Endothelial cell of umbilical vein (primary cell): ENCODE results near the gene TTR. TPM values are rescaled to one million over a fixed set of nuclear protein-coding genes. Genes with fewer than 3 reads are reported as not detected.

Experiments used
- BruUV-seq: library from RNA; stranded (reverse); fragments of 400-500 nt; replicated peaks from 2 replicates; lab custom pipeline; 2021; lab: Mats Ljungman, UMichigan
- CTCF ChIA-PET: fragments of 300-600, 350-600 bp; sonication (Branson Sonifier 250); formaldehyde crosslinking; loops from one replicate; lab custom pipeline; 2021; ENCODE audit warnings: antibody characterized with exemption, inconsistent platforms; lab: Charles Lee
- POLR2A ChIA-PET: fragments of 300-600, 350-600 bp; sonication (Branson Sonifier 250); formaldehyde crosslinking; loops from one replicate; lab custom pipeline; 2021; ENCODE audit warnings: antibody characterized with exemption, inconsistent platforms; lab: Charles Lee
- DNase-seq: peaks from one replicate; pipeline ENCODE4 v3.0.0-alpha.2; 2011; ENCODE audit warnings: low read depth, low spot score
- FAIRE-seq: peaks from 2 replicates; lab custom pipeline; 2011; peaks lifted over from hg19 to GRCh38; lab: Jason Lieb, UNC
- H2AFZ ChIP-seq: 2 replicates; pipeline ENCODE4 v1.6.0; 2012; ENCODE audit warnings: low read depth, low read length, control low read depth, inconsistent platforms
- H3K27ac ChIP-seq: 2 replicates; pipeline ENCODE4 v1.5.1; 2011; ENCODE audit warnings: low read depth, mild to moderate bottlenecking, control low read depth, low read length, moderate library complexity; ENCODE audit not compliant: insufficient read depth
- H3K27me3 ChIP-seq, 2 experiments: 2 replicates each; pipeline versions ENCODE4 v1.6.0 to v1.6.1; 2011; ENCODE audit warnings: low read length in 2 of 2, mixed read lengths in 1 of 2; ENCODE audit not compliant: control insufficient read depth in 2 of 2, insufficient read depth in 2 of 2
- H3K36me3 ChIP-seq, 2 experiments: 2 replicates in 1 of 2; 3 replicates in 1 of 2; pipeline ENCODE4 v1.5.1; 2011; ENCODE audit warnings: low read length in 2 of 2, mild to moderate bottlenecking in 1 of 2, moderate library complexity in 1 of 2; ENCODE audit not compliant: control insufficient read depth in 2 of 2, insufficient read depth in 2 of 2; ENCODE audit errors: extremely low read depth in 1 of 2
- H3K4me1 ChIP-seq: 3 replicates; pipeline ENCODE4 v1.5.1; 2011; ENCODE audit warnings: mild to moderate bottlenecking, low read length; ENCODE audit not compliant: control insufficient read depth, insufficient read depth; ENCODE audit errors: extremely low read depth
- H3K4me2 ChIP-seq: 2 replicates; pipeline ENCODE4 v1.6.1; 2011; ENCODE audit warnings: low read length, control low read depth, mixed read lengths; ENCODE audit not compliant: insufficient read depth
- H3K4me3 ChIP-seq, 3 experiments: fragments of 200-600 bp in 1 of 3; sonication (generic), shearing (Covaris generic) in 1 of 3; replicated peaks in 1 of 3; 2 replicates each; pipeline ENCODE4 v1.5.1; 2011 to 2016; ENCODE audit warnings: control low read depth in 3 of 3, low read length in 3 of 3, mild to moderate bottlenecking in 2 of 3, inconsistent platforms in 1 of 3, low read depth in 1 of 3, moderate library complexity in 1 of 3; ENCODE audit not compliant: insufficient read depth in 1 of 3
- H3K79me2 ChIP-seq: 2 replicates; pipeline ENCODE4 v1.6.0; 2012; ENCODE audit warnings: low read length, inconsistent platforms; ENCODE audit not compliant: control insufficient read depth, insufficient read depth
- H3K9ac ChIP-seq: replicated peaks from 2 replicates; pipeline ENCODE3; 2011; ENCODE audit warnings: low read length, control low read depth; ENCODE audit not compliant: insufficient read depth; ENCODE audit errors: extremely low read depth
- H3K9me1 ChIP-seq: replicated peaks from 3 replicates; pipeline ENCODE4 v1.6.0; 2011; ENCODE audit warnings: mild to moderate bottlenecking, low read length; ENCODE audit not compliant: control insufficient read depth, insufficient read depth; ENCODE audit errors: extremely low read depth
- H3K9me3 ChIP-seq: replicated peaks from 2 replicates; pipeline ENCODE4 v1.5.1; 2012; ENCODE audit warnings: low read length, inconsistent platforms; ENCODE audit not compliant: control insufficient read depth, insufficient read depth
- H4K20me1 ChIP-seq: replicated peaks from 2 replicates; pipeline ENCODE3; 2011; ENCODE audit warnings: mild to moderate bottlenecking, low read length; ENCODE audit not compliant: control insufficient read depth, insufficient read depth; ENCODE audit errors: extremely low read depth
- CTCF ChIP-seq, 2 donors: IDR thresholded peaks; 1 replicate in 1 of 2; 2 replicates in 1 of 2; pipeline ENCODE4 v1.5.1; 2011; ENCODE audit warnings: low read length in 2 of 2, mild to moderate bottlenecking in 2 of 2, moderate library complexity in 2 of 2, control low read depth in 1 of 2, inconsistent platforms in 1 of 2, low read depth in 1 of 2; ENCODE audit not compliant: insufficient read depth in 1 of 2; ENCODE audit errors: extremely low read depth in 1 of 2
- EZH2 ChIP-seq: IDR thresholded peaks from 2 replicates; pipeline ENCODE4 v1.6.1; 2012; ENCODE audit warnings: borderline replicate concordance, low read depth, mild to moderate bottlenecking, moderate library complexity, low read length, inconsistent platforms; ENCODE audit not compliant: severe bottlenecking
- FOS ChIP-seq: IDR thresholded peaks from 2 replicates; pipeline ENCODE4 v1.6.1; 2011; ENCODE audit warnings: mild to moderate bottlenecking, low read length, moderate library complexity, borderline replicate concordance; ENCODE audit not compliant: insufficient read depth
- GATA2 ChIP-seq: IDR thresholded peaks from 2 replicates; pipeline ENCODE4 v1.7.0; 2011; ENCODE audit warnings: low read depth, mild to moderate bottlenecking, moderate library complexity, mixed read lengths, low read length; ENCODE audit not compliant: insufficient read length, insufficient read depth
- JUN ChIP-seq: IDR thresholded peaks from 2 replicates; pipeline ENCODE4 v1.6.1; 2011; ENCODE audit warnings: borderline replicate concordance, low read depth; ENCODE audit not compliant: insufficient read length, insufficient read depth
- MAX ChIP-seq: IDR thresholded peaks from 2 replicates; pipeline ENCODE4 v1.6.1; 2011; ENCODE audit not compliant: insufficient read depth, insufficient read length
- MYC ChIP-seq: IDR thresholded peaks from one replicate; pipeline ENCODE4 v1.6.1; 2011; ENCODE audit warnings: mild to moderate bottlenecking, low read depth, low read length
- POLR2A ChIP-seq: IDR thresholded peaks from 2 replicates; pipeline ENCODE4 v1.6.1; 2012; ENCODE audit warnings: low read depth, mild to moderate bottlenecking, control low read depth, low read length
- POLR2AphosphoS5 ChIP-seq: IDR thresholded peaks from 2 replicates; pipeline ENCODE4 v1.6.1; 2012; ENCODE audit warnings: low read depth, mild to moderate bottlenecking, control low read depth, low read length, moderate library complexity; ENCODE audit not compliant: insufficient read depth
- dilution Hi-C: fragments of 300-500 bp; cut with MboI; formaldehyde crosslinking; loops from one replicate; pipeline ENCODE4 v1.15.0; 2019; ENCODE audit warnings: low sequenced_read_pairs; ENCODE audit not compliant: extremely low pct_ligation_motif_present
- intact Hi-C: fragments of 100-400 bp; cut with micrococcal nuclease; formaldehyde crosslinking; loops from one replicate; pipeline ENCODE4 v1.10.0; 2022
- polyA plus RNA-seq, 4 experiments: library from polyadenylated mRNA; depleted of rRNA in 3 of 4; stranded (reverse) in 3 of 4; unstranded in 1 of 4; fragments of >200 nt; gene quantifications; 2 replicates each; pipeline versions ENCODE4 v1.2.1 to v1.2.3, GENCODE V29; 2011 to 2012; ENCODE audit warnings: missing spikeins in 1 of 4
- total RNA-seq: library from RNA; stranded (reverse); gene quantifications from 2 replicates; pipeline ENCODE4 v1.2.3, GENCODE V29; 2021

TTR gene
- total and polyA plus RNA-seq, 2 donors (not counting 3 experiments of a cell fraction or from before 2014, with no cell fraction given) = not detected

GRCh38 chr18:31573051-31573450 lies 18.6 kb upstream of the TTR start:
- ChIA-PET POLR2A (no interaction called here), CTCF (interaction anchor here (1.1 to 1.7 kb wide), 2 partner anchors 17 to 149 kb away, joined by 5 to 6 read pairs; no protein-coding TSS in a partner anchor)
- Histone ChIP-seq H3K27me3 (peaks cover 0 to under 1% of the 10 kb centered on the region in 2 experiments), H3K4me3 (no peak overlapping the region), H3K36me3 (no peaks in the 10 kb centered on the region), H3K9ac (no peak overlapping the region), H3K9me1 (no peaks in the 10 kb centered on the region), H3K9me3 (no peaks in the 10 kb centered on the region), H2AFZ (no peak overlapping the region), H3K4me2 (no peak overlapping the region), H3K4me1 (no peaks in the 10 kb centered on the region), H3K79me2 (no peaks in the 10 kb centered on the region), H3K27ac (no peak overlapping the region), H4K20me1 (no peaks in the 10 kb centered on the region)
- no peak for TF ChIP-seq CTCF (IDR thresholded peaks at IDR 0.05; ENCODE audit: extremely low read depth in 1 of 2, insufficient read depth in 1 of 2, low read depth in 1 of 2, low read length in 2 of 2)
- TF ChIP-seq FOS = no peak
- no peak for TF ChIP-seq POLR2AphosphoS5
- intact Hi-C loops (no loop called here), dilution Hi-C loops (no loop called here)
- no TSS peak for BruUV-seq
- no peak for DNase-seq
- FAIRE-seq = no peak

GRCh38 chr18:31574359-31574758 lies 17.3 kb upstream of the TTR start:
- Histone ChIP-seq H3K27ac (no peak overlapping the region), H2AFZ (no peak overlapping the region), H3K4me2 (no peak overlapping the region), H3K9me3 (no peaks in the 10 kb centered on the region), H3K36me3 (no peaks in the 10 kb centered on the region), H4K20me1 (no peaks in the 10 kb centered on the region), H3K27me3 (peaks cover 0 to 2% of the 10 kb centered on the region in 2 experiments), H3K4me1 (no peaks in the 10 kb centered on the region), H3K4me3 (no peak overlapping the region), H3K9ac (no peak overlapping the region), H3K9me1 (no peaks in the 10 kb centered on the region), H3K79me2 (no peaks in the 10 kb centered on the region)
- DNase-seq (no peak), FAIRE-seq (no peak)
- CTCF ChIA-PET = interaction anchor here (1.1 to 1.7 kb wide), 2 partner anchors 36 to 148 kb away, joined by 4 to 6 read pairs; no protein-coding TSS in a partner anchor
- dilution Hi-C loops (no loop called here), intact Hi-C loops (no loop called here)
- no peak for TF ChIP-seq MYC
- TF ChIP-seq POLR2AphosphoS5 = no peak
- TF ChIP-seq CTCF (IDR thresholded peaks at IDR 0.05; ENCODE audit: extremely low read depth in 1 of 2, insufficient read depth in 1 of 2, low read depth in 1 of 2, low read length in 2 of 2) = no peak
- TF ChIP-seq EZH2 = no peak
- TF ChIP-seq FOS = no peak
- no peak for TF ChIP-seq GATA2
- no peak for TF ChIP-seq POLR2A
- no peak for TF ChIP-seq JUN
- TF ChIP-seq MAX = no peak
- no TSS peak for BruUV-seq
- POLR2A ChIA-PET = no interaction called here
